DND-41 (cell line): ENCODE data around the gene WIPF3.

Experiments
- CTCF ChIP-seq: IDR thresholded peaks from 2 replicates; pipeline ENCODE4 v1.5.1; 2012; ENCODE audit warnings: borderline replicate concordance, low read length, moderate library complexity, mild to moderate bottlenecking; ENCODE audit not compliant: poor library complexity, severe bottlenecking; ENCODE audit errors: extremely low read depth
- EZH2 ChIP-seq: IDR thresholded peaks from 3 replicates; pipeline ENCODE4 v1.6.1; 2012; ENCODE audit warnings: borderline replicate concordance, low read depth, mild to moderate bottlenecking, moderate library complexity, low read length, inconsistent platforms; ENCODE audit not compliant: severe bottlenecking

DNA sequence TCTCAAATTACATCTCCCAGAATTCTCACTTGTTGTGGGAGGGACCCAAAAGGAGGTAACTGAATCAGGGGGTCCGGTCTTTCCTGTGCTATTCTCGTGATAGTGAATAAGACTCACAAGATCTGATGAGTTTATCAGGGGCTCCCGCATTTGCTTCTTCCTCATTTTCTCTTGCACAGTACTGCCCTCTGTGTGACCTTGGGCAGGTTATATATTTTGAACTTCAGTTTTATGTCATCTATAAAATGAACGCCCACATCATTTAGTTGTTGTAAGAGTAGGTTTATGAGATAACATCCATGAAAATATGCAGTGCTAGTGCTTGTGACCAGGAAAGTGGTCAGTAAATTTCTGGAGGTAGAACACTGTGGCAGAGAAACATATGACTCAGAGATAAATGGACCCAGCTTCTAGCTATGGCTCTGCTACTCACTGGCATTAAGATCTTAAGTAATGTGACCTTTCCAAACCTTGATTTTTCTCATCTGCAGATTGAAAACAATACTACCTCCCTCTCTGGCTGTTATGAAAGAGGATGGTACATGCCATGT, 139.0 kb downstream of the WIPF3 start:
- TF ChIP-seq CTCF (no peak), EZH2 (no peak)
